Measurements from ENCODE around the gene RYR2. TPM values are rescaled to one million over a fixed set of nuclear protein-coding genes. Genes with fewer than 3 reads are reported as not detected.

RYR2 gene
- total and polyA plus RNA-seq, 2 experiments from 2014 or later, result not detected

- Histone ChIP-seq H3K9ac (no peak overlapping the region), H3K27ac (no peak overlapping the region), H3K9me2 (ENCODE audit: insufficient read depth) (no peaks in the 10 kb centered on the region), H3K27me3 (replicated peaks; ENCODE audit: insufficient read depth) (no peaks in the 10 kb centered on the region), H4K20me1 (ENCODE audit: insufficient read depth) (no peaks in the 10 kb centered on the region), H3K36me3 (ENCODE audit: low read depth) (no peaks in the 10 kb centered on the region), H3K79me2 (ENCODE audit: insufficient read depth) (no peaks in the 10 kb centered on the region), H3K4me3 (no peak overlapping the region), H3K4me2 (ENCODE audit: unreplicated experiment) (no peak overlapping the region), H2AFZ (no peak overlapping the region), H3K9me3 (ENCODE audit: low read depth) (no peaks in the 10 kb centered on the region), H3F3A (ENCODE audit: insufficient read depth) (no peaks in the 10 kb centered on the region), H3K4me1 (ENCODE audit: insufficient read depth) (no peaks in the 10 kb centered on the region)
- in situ Hi-C loops (cut with MboI), result no loop called here
- DNase-seq, result no peak
- 2 to 3% methylated on average over 2 of the region's 2 CpGs for WGBS, 2 experiments (ENCODE audit: low coverage in 1 of 2, low lambda C conversion rate in 2 of 2, missing lambda C conversion rate in 2 of 2)
- no peak for TF ChIP-seq EZH2 (IDR thresholded peaks at IDR 0.05; ENCODE audit: insufficient read depth, poor library complexity, severe bottlenecking)
- TF ChIP-seq EZH2phosphoT487 (IDR thresholded peaks at IDR 0.05; ENCODE audit: insufficient read depth, low read depth), result no peak
Observed at GRCh38 chr1:237640011-237640671, 598.2 kb downstream of the RYR2 start.

GRCh38 chr1:237640966-237641365 lies 599.0 kb downstream of the RYR2 start:
- Histone ChIP-seq H3K9me2 (ENCODE audit: insufficient read depth) (no peaks in the 10 kb centered on the region), H3K4me3 (no peak overlapping the region), H3K27ac (no peak overlapping the region), H3K4me2 (ENCODE audit: unreplicated experiment) (no peak overlapping the region), H3F3A (ENCODE audit: insufficient read depth) (no peaks in the 10 kb centered on the region), H3K27me3 (replicated peaks; ENCODE audit: insufficient read depth) (no peaks in the 10 kb centered on the region), H3K9me3 (ENCODE audit: low read depth) (no peaks in the 10 kb centered on the region), H2AFZ (no peak overlapping the region), H3K79me2 (ENCODE audit: insufficient read depth) (no peaks in the 10 kb centered on the region), H3K4me1 (ENCODE audit: insufficient read depth) (no peaks in the 10 kb centered on the region), H4K20me1 (ENCODE audit: insufficient read depth) (no peaks in the 10 kb centered on the region), H3K36me3 (ENCODE audit: low read depth) (no peaks in the 10 kb centered on the region), H3K9ac (no peak overlapping the region)
- in situ Hi-C loops (cut with MboI), result no loop called here
- 2 to 3% methylated on average over 2 of the region's 2 CpGs for WGBS, 2 experiments (ENCODE audit: low coverage in 1 of 2, low lambda C conversion rate in 2 of 2, missing lambda C conversion rate in 2 of 2)
- DNase-seq, result no peak
- TF ChIP-seq EZH2phosphoT487 (IDR thresholded peaks at IDR 0.05; ENCODE audit: insufficient read depth, low read depth) (no peak), EZH2 (IDR thresholded peaks at IDR 0.05; ENCODE audit: insufficient read depth, poor library complexity, severe bottlenecking) (no peak)

GRCh38 chr1:237650809-237651208 lies 608.8 kb downstream of the RYR2 start:
- no peaks in the 10 kb centered on the region for H3K9me3 ChIP-seq (ENCODE audit: low read depth)
- no peaks in the 10 kb centered on the region for H3K9me2 ChIP-seq (ENCODE audit: insufficient read depth)
- no peaks in the 10 kb centered on the region for H4K20me1 ChIP-seq (ENCODE audit: insufficient read depth)
- in situ Hi-C loops (cut with MboI), result no loop called here
- no peak overlapping the region for H3K9ac ChIP-seq
- H3F3A ChIP-seq (ENCODE audit: insufficient read depth), result no peaks in the 10 kb centered on the region
- no peak overlapping the region for H3K4me2 ChIP-seq (ENCODE audit: unreplicated experiment)
- DNase-seq, result no peak
- TF ChIP-seq EZH2phosphoT487 (IDR thresholded peaks at IDR 0.05; ENCODE audit: insufficient read depth, low read depth), result no peak
- no peak for TF ChIP-seq EZH2 (IDR thresholded peaks at IDR 0.05; ENCODE audit: insufficient read depth, poor library complexity, severe bottlenecking)
- no peak overlapping the region for H3K27ac ChIP-seq
- H3K4me1 ChIP-seq (ENCODE audit: insufficient read depth), result no peaks in the 10 kb centered on the region
- H3K79me2 ChIP-seq (ENCODE audit: insufficient read depth), result no peaks in the 10 kb centered on the region
- H3K4me3 ChIP-seq, result no peak overlapping the region
- H3K36me3 ChIP-seq (ENCODE audit: low read depth), result no peaks in the 10 kb centered on the region
- H3K27me3 ChIP-seq (replicated peaks; ENCODE audit: insufficient read depth), result no peaks in the 10 kb centered on the region
- H2AFZ ChIP-seq, result no peak overlapping the region

- Histone ChIP-seq H3F3A (ENCODE audit: insufficient read depth) (no peaks in the 10 kb centered on the region), H3K27ac (no peak overlapping the region), H2AFZ (no peak overlapping the region), H3K9me2 (ENCODE audit: insufficient read depth) (no peaks in the 10 kb centered on the region), H3K9me3 (ENCODE audit: low read depth) (no peaks in the 10 kb centered on the region), H3K27me3 (replicated peaks; ENCODE audit: insufficient read depth) (no peaks in the 10 kb centered on the region), H4K20me1 (ENCODE audit: insufficient read depth) (no peaks in the 10 kb centered on the region), H3K79me2 (ENCODE audit: insufficient read depth) (no peaks in the 10 kb centered on the region), H3K36me3 (ENCODE audit: low read depth) (no peaks in the 10 kb centered on the region), H3K4me1 (ENCODE audit: insufficient read depth) (no peaks in the 10 kb centered on the region), H3K4me3 (no peak overlapping the region), H3K9ac (no peak overlapping the region), H3K4me2 (ENCODE audit: unreplicated experiment) (no peak overlapping the region)
- DNase-seq, result no peak
- no peak for TF ChIP-seq EZH2phosphoT487 (IDR thresholded peaks at IDR 0.05; ENCODE audit: insufficient read depth, low read depth)
- TF ChIP-seq EZH2 (IDR thresholded peaks at IDR 0.05; ENCODE audit: insufficient read depth, poor library complexity, severe bottlenecking), result no peak
- in situ Hi-C loops (cut with MboI), result no loop called here
- WGBS, 2 experiments (ENCODE audit: low coverage in 1 of 2, low lambda C conversion rate in 2 of 2, missing lambda C conversion rate in 2 of 2), result 7 to 16% methylated on average over 2 of the region's 2 CpGs
Observed at GRCh38 chr1:237655778-237656177, 613.8 kb downstream of the RYR2 start.

GRCh38 chr1:237664348-237664747 lies 622.4 kb downstream of the RYR2 start:
- Histone ChIP-seq H3K79me2 (ENCODE audit: insufficient read depth) (no peaks in the 10 kb centered on the region), H3K9ac (no peak overlapping the region), H4K20me1 (ENCODE audit: insufficient read depth) (no peaks in the 10 kb centered on the region), H3K27ac (no peak overlapping the region), H3K9me3 (ENCODE audit: low read depth) (no peaks in the 10 kb centered on the region), H3K9me2 (ENCODE audit: insufficient read depth) (no peaks in the 10 kb centered on the region), H3K4me1 (ENCODE audit: insufficient read depth) (no peaks in the 10 kb centered on the region), H3K4me3 (no peak overlapping the region), H2AFZ (no peak overlapping the region), H3K4me2 (ENCODE audit: unreplicated experiment) (no peak overlapping the region), H3F3A (ENCODE audit: insufficient read depth) (no peaks in the 10 kb centered on the region), H3K36me3 (ENCODE audit: low read depth) (no peaks in the 10 kb centered on the region), H3K27me3 (replicated peaks; ENCODE audit: insufficient read depth) (no peaks in the 10 kb centered on the region)
- DNase-seq, result no peak
- WGBS, 2 experiments (ENCODE audit: low coverage in 1 of 2, low lambda C conversion rate in 2 of 2, missing lambda C conversion rate in 2 of 2), result 11 to 19% methylated on average over 5 of the region's 5 CpGs
- TF ChIP-seq EZH2phosphoT487 (IDR thresholded peaks at IDR 0.05; ENCODE audit: insufficient read depth, low read depth), result no peak
- no peak for TF ChIP-seq EZH2 (IDR thresholded peaks at IDR 0.05; ENCODE audit: insufficient read depth, poor library complexity, severe bottlenecking)
- in situ Hi-C loops (cut with MboI), result no loop called here
